GM21737 (cell line): Measurements from ENCODE around the gene IQCB1.
A peak's percentile ranks its signal among the peaks of the same experiment; 100 is the strongest.
"Not testable (repeated sequence)": the region's sequence is repeated elsewhere in the genome, so short reads cannot be mapped to it uniquely, and the experiment has no call there.

Source experiments
- ATAC-seq: cut with Tn5 transposase; IDR thresholded peaks from one replicate; pipeline ENCODE4 v1.9.1; 2021; ENCODE audit warnings: mild to moderate bottlenecking, moderate library complexity; ENCODE audit not compliant: unreplicated experiment

Gene IQCB1

DNA sequence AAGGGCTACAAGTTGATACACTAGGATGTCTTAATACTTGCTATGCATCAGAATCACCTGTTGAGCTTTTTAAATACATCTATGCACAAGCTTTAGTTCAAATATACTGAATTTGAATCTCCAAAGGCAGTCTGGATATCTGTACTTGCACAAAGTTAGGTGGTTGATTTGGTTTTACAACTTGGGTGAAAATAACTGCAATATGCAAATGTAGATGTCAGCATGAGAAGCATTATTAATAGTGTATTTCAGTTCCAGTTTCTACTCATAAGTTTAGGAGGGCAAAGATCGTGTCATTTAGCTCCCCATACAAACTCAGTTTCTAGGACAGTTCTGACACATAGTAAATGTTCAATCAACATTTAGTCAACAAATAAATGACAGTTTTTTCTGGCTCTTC lies 25.6 kb downstream of the IQCB1 start:
- ATAC-seq = peak; percentile 95

DNA sequence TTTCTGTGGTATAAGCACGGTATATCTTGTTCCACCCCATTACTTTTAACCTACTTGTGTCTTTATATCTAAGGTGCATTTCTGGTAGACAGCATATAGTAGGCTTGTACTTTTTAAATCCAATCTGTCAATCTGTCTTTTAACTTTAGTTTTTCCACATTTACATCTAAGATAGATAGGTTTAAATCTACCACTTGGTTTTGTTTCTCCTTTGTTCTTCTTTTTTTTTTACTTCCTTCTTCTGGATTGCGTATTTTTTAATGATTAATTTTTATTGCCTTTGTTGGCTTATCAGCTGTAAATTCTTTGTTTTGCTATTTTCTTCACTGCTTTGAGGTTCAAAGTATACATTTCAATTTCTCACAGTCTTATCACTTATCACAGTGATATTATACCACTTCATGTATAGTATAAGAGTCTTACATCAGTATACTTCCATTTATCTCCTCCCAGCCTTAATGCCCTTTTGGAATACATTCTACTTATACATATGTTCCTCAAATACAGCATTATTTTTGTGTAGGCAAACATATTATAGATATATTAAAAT lies 31.0 kb downstream of the IQCB1 start:
- no peak for ATAC-seq

DNA sequence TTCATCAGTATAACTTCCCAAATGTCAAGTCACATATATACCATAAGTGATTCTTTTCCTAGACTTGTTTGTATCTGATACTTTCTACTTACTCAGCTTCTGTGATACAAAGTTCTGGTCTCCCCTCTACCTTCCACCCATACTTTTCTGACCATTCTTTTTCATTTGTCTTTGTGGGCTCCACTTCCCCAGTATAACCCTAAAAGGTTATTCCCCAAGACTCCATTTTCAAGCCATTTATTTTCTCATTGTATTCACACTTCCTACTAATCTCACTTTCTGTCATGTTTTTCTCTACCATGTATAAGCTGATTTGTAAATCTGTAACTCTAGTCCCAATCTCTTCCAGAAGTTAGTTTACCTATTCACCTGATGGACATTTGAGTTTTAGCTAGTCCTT lies 34.0 kb downstream of the IQCB1 start:
- no peak for ATAC-seq

DNA sequence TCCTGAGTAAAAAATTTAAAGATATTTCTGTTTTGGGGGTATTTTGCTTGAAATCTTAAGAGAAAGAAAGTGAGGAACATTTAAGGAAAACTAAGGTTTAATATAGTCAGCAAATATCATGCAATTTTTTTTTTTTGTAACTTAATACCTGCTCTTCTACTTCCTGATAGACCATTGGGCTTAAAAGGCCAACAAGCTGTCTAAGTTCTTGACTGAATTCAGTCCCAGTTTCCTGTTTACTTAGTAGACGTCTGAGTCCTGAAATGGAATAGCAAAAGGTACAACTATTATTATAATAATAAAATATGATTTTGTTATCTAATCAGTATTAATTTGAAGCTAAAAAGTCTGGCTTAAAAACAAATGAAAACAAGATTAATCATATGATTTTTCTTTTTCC lies 37.9 kb downstream of the IQCB1 start:
- ATAC-seq = no peak

DNA sequence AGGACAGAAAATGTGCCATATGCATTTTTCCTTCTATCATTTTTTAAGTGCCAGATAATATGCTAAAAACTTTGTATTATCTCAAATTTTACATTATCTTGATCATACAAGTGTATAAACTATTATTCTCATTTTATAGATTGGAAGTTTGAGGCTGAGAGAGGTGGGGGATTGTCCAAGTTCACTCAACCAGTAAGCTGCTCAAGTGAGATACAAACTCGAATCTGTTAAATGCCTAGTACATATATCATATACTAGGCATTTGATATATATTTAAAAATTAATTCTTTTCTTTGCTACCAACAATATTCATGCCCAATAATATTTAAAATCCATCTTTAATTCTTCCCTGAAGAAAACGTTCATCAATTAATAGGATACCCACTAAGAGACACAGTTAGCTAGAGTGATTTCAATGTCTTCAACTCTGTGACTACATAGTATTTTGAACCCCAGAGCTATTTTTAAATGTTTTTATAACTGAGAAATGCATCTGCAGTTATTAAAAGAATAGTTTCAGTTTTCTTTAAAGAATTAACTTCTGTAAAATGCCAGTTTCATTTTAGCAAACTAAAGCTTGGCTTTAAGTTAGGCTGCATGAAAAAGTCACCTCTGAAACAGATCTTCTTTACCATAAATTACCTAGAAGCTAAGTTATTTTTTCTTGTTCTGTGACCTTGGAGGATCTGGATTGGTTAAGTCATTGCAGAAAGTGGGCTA lies 40.4 kb downstream of the IQCB1 start:
- ATAC-seq = peak; percentile 55

GRCh38 chr3:121793078-121793477 lies 41.8 kb downstream of the IQCB1 start:
- ATAC-seq = no peak

DNA sequence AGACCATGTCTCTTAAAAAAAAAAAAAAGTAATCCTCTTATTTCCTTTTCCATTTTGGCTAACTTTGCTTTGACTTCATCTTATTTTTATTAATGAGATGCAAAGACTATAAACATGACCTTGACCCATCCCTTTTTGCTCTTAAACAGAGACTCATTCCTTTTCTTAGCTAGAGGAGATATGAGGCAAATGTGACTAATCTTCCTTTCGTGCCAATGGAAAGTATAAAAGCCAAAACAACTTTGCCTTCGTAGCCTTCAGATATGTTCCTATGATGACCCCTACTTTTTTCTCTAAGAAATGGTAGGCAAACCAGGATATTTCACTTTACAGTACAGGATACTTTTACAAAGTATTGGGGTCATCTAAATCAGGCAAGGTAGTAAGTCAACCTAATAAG lies 48.4 kb downstream of the IQCB1 start:
- ATAC-seq = no peak

DNA sequence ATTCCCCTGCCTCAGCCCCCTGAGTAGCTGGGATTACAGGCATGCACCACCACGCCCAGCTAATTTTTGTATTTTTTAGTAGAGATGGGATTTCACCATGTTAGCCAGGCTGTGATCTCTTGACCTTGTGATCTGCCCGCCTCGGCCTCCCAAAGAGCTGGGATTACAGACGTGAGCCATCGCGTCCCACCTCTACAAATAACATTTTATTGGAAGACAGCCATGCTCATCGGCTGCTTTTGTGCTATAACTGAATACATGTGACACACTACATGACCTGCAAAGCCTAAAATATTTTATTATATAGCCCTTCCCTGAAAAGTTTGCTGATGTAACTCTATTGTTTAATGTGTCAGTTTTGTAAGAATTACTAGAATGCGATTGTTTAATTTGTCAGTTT lies 52.1 kb downstream of the IQCB1 start:
- ATAC-seq = not testable (repeated sequence)

DNA sequence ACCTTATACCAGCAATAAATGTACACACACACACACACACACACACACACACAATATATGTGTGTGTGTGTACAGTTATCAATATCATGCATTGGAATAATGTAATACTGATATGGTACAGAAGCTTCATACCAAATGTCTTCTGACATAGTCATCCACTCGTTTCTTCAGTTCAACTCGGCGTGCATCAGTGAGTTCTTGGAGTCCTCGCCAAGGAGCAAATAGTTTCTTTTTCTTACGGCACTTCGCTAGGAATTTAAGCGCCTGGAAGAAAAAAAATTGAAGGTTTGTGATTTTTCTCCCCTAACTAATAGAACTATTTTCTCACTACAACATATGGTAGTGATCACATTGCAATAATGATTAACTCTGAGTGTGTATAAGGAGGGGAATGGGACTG lies 53.2 kb downstream of the IQCB1 start:
- ATAC-seq = no peak

GRCh38 chr3:121775095-121775494 lies 59.8 kb downstream of the IQCB1 start:
- not testable (repeated sequence) for ATAC-seq

DNA sequence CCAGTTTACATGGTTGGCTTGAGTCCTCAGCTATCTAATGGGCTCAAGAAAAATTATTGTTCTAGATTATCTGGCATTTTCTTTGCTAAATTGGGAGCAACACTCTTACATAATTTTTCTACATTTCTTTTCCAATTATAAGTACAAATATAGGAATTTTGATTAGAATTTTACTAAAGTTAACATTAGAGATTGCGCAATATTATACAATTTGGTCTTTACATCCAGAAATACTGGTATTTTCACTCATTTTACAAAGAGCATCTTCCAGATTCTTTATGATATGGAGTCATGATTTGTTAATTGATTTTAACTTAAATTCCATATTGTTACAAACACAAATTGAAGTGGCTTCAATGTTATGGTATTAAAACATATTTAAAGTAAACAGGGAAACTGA lies 65.6 kb downstream of the IQCB1 start:
- no peak for ATAC-seq

GRCh38 chr3:121768452-121768851 lies 66.4 kb downstream of the IQCB1 start:
- no peak for ATAC-seq

GRCh38 chr3:121759541-121760202 lies 75.2 kb downstream of the IQCB1 start:
- no peak for ATAC-seq

DNA sequence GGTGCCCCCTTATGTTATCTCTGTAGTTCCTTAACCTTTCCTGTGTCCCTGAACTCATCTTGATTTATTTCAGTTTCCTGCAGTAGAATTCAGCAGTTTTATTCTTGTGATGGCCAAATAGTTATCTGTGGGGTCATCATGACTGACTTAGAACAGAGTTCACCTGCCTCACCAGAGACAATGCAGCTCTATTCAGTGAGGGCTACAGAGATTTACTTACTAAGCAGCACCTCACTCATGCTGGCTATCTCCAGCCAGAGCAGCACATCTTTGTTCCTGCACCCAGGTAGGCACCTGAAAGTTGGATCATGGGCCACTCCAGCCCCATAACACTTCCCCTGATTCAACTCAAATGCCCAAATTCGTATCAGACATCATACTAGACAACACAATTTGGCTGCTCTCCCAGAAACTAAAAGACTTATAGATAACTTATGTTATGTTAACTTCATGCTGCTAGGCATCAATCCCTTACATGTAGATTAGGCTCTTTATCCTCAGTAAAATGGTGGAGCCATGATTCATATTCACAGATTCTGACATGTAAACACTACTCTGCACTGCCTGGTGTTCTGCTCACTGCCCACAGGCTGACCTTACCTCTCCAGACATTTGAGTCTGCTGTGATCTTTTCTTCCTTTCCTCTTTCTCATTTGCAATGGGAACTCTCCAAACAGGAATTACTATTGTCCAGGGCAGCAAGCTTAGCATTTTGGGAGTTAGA lies 76.0 kb downstream of the IQCB1 start:
- ATAC-seq = no peak

- no peak for ATAC-seq
Measured at GRCh38 chr3:121757812-121758545, 76.9 kb downstream of the IQCB1 start.

DNA sequence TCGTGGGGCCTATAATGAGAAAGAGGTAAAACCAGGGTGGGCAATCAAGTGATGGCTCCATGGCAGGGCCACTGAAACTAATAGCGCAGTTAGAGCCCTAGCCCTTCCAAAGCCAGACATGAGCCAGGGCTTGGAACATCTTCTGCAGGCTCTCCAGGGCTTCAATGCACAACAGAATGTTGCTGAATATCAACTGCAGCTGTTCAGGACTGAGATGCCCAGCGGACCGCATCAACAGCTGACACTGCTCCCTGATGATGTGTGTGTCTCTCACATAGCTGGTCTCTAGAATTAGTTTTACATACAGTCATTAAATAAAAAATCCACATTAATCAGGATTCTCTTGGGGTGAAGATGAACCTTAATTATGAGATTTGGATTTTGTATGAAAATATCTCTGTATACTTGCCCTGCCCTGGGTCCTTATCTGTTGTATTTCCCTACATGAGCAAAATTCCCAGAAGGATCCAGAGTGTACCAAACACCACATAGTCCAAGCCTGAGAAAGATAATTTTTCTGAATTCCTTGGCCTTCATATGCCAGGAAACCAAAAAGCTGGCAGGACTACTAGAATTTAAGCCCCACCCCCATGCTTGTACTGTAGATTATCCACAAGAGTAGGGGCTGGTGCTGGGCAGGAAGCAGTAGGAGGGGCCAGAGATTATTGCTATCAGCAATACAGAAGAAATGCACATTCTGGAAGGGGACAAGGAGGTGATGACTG lies 77.6 kb downstream of the IQCB1 start:
- ATAC-seq = no peak

GRCh38 chr3:121752772-121753171 lies 82.1 kb downstream of the IQCB1 start:
- no peak for ATAC-seq

DNA sequence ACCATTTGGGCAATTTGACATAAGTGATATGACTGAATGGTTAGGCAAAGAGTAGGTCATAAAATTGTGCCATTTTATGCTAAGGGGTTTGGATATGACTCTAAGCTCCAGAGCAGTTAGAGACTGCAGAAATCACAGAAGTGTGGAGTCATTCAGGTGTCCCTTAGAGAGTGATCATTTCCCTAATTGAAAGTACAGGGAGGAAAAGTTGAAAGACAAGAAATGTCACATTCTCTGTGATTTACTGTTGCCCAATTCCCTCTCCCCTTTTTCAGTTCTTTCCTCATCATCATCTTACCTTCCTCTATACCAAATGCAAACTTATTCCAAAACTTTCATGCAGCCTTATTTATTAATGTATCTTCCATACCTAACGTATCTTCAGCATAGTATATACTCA lies 82.6 kb downstream of the IQCB1 start:
- no peak for ATAC-seq

DNA sequence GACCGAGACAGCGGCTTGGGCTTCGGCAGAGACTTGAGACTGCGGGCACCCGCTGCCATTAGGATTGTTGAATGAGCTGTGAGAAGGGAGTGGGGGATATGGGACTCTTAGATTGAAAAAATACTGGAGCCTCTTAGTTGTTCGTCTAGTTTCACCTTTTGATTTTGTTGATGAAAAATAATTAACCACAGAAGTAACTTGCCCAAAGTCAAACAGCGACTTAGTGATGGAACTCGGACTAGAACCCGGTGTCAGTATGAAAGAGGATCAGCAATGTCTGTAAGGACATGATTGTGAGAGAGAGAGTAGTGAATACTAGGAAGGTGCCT lies 84.8 kb downstream of the IQCB1 start:
- no peak for ATAC-seq

DNA sequence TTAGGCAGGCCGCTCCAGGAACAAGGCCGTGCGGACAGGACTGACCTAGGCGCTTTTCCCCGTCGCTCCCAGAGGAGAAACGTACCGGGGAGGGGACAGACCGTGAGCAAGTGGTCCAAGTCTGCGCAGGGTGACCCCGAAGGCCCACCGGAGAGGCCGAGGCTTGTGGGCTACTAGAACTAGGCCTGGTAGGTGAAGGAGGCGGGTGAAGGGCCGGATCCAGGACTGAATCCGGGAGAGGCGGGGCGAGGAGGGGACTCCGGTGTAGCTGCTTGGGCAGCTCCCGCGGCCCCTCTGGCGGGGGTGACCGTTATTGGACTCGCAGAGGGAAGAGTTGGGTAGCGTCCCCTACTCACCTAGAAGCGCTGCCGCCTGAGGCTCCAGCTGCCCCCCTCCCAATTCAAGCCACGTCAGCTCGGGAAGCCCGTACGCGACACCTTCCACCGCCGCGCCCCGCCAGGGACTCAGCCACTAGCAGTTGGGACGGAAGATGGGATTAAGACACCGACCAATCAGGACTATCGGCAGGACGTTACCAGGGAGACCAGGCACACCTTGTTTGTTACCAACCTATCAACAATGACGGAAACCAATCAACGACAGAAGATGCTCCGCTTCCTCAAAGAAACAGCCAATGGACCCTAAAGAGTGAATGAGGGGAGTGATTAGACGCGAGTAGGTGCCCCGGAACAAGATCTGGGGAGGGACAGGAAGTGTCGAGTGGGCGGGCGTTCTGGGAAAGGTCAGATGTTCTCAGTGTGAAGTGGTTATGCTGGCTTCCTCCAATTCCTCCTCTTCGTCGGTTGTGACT lies 85.4 kb downstream of the IQCB1 start, which contains the start of gene GOLGB1:
Gene GOLGB1, minus strand, starts transcription at position 466 of the 811 bp plus-strand sequence. CDS start 18,770 bp downstream, outside the sequence.
- peak; percentile 95 for ATAC-seq
